Measurements from ENCODE around the gene TAS2R19.

TAS2R19 gene

DNA sequence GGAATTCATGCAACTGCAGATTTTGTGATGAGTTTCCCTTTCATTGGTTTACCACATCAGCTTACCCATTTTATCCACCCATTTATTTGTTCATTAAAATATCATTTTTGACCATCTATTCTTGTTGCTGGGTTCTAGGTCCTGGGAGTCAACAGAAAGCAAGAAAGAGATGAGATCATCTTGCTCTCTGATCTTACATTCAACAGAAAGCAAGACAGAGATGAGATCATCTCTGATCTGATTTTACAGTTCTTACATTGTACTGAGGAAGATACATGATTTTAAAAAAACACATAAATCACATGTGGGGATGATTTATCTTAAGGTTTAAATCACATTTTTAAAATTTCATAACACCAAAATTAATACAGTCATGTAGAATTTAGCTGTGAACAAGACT is 37.4 kb upstream of the TAS2R19 start:
- no peak for TF ChIP-seq GLIS3 (CRISPR knock-in tag; IDR thresholded peaks at IDR 0.05)
- no peak for TF ChIP-seq SNAI2 (CRISPR knock-in tag; IDR thresholded peaks at IDR 0.05)
- TF ChIP-seq, protein P1, sequence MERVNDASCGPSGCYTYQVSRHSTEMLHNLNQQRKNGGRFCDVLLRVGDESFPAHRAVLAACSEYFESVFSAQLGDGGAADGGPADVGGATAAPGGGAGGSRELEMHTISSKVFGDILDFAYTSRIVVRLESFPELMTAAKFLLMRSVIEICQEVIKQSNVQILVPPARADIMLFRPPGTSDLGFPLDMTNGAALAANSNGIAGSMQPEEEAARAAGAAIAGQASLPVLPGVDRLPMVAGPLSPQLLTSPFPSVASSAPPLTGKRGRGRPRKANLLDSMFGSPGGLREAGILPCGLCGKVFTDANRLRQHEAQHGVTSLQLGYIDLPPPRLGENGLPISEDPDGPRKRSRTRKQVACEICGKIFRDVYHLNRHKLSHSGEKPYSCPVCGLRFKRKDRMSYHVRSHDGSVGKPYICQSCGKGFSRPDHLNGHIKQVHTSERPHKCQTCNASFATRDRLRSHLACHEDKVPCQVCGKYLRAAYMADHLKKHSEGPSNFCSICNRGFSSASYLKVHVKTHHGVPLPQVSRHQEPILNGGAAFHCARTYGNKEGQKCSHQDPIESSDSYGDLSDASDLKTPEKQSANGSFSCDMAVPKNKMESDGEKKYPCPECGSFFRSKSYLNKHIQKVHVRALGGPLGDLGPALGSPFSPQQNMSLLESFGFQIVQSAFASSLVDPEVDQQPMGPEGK (CRISPR knock-in tag; IDR thresholded peaks at IDR 0.05; ENCODE audit: borderline replicate concordance): no peak
- TF ChIP-seq, protein P2, sequence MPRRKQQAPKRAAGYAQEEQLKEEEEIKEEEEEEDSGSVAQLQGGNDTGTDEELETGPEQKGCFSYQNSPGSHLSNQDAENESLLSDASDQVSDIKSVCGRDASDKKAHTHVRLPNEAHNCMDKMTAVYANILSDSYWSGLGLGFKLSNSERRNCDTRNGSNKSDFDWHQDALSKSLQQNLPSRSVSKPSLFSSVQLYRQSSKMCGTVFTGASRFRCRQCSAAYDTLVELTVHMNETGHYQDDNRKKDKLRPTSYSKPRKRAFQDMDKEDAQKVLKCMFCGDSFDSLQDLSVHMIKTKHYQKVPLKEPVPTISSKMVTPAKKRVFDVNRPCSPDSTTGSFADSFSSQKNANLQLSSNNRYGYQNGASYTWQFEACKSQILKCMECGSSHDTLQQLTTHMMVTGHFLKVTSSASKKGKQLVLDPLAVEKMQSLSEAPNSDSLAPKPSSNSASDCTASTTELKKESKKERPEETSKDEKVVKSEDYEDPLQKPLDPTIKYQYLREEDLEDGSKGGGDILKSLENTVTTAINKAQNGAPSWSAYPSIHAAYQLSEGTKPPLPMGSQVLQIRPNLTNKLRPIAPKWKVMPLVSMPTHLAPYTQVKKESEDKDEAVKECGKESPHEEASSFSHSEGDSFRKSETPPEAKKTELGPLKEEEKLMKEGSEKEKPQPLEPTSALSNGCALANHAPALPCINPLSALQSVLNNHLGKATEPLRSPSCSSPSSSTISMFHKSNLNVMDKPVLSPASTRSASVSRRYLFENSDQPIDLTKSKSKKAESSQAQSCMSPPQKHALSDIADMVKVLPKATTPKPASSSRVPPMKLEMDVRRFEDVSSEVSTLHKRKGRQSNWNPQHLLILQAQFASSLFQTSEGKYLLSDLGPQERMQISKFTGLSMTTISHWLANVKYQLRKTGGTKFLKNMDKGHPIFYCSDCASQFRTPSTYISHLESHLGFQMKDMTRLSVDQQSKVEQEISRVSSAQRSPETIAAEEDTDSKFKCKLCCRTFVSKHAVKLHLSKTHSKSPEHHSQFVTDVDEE (CRISPR knock-in tag; IDR thresholded peaks at IDR 0.05): no peak
- TF ChIP-seq CSDC2 (CRISPR knock-in tag; IDR thresholded peaks at IDR 0.05): no peak
- TF ChIP-seq, protein P3, sequence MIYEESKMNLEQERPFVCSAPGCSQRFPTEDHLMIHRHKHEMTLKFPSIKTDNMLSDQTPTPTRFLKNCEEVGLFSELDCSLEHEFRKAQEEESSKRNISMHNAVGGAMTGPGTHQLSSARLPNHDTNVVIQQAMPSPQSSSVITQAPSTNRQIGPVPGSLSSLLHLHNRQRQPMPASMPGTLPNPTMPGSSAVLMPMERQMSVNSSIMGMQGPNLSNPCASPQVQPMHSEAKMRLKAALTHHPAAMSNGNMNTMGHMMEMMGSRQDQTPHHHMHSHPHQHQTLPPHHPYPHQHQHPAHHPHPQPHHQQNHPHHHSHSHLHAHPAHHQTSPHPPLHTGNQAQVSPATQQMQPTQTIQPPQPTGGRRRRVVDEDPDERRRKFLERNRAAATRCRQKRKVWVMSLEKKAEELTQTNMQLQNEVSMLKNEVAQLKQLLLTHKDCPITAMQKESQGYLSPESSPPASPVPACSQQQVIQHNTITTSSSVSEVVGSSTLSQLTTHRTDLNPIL (CRISPR knock-in tag; IDR thresholded peaks at IDR 0.05; ENCODE audit: low read depth): peak; percentile 22; the same call in 1 of the 2 replicates
- ATAC-seq: no peak

DNA sequence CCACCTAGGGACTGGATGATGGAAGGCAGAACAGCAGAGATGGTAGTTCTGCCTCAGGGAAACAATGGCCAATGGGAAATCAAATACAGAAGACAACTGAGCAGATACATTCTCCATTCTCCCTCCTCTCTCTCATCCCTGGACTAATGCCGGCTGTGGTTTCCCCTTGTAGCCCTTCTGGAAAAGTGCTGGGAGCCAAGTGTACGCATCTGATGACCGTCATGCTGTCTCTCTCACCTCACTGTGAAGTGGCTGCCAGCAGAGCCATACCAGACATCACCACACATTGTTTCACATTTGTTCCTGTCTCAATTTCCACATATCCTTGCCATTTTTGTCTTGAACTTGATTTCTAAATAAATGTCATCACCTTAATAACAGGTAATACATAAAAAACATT is 36.6 kb upstream of the TAS2R19 start:
- no peak for ATAC-seq
- TF ChIP-seq GLIS3 (CRISPR knock-in tag; IDR thresholded peaks at IDR 0.05) (no peak), TOX (CRISPR knock-in tag; IDR thresholded peaks at IDR 0.05; ENCODE audit: borderline replicate concordance) (no peak), ZFP3 (CRISPR knock-in tag; IDR thresholded peaks at IDR 0.05) (no peak), ISL1 (CRISPR knock-in tag; IDR thresholded peaks at IDR 0.05) (no peak), OSR1 (CRISPR knock-in tag; IDR thresholded peaks at IDR 0.05) (no peak), PPARA (CRISPR knock-in tag; IDR thresholded peaks at IDR 0.05; ENCODE audit: borderline replicate concordance) (no peak), ESRRG (CRISPR knock-in tag; IDR thresholded peaks at IDR 0.05) (no peak), ZNF8 (CRISPR knock-in tag; IDR thresholded peaks at IDR 0.05) (no peak), ZFP30 (CRISPR knock-in tag; IDR thresholded peaks at IDR 0.05) (no peak), BACH2 (CRISPR knock-in tag; IDR thresholded peaks at IDR 0.05; ENCODE audit: borderline replicate concordance) (no peak), ZC3H10 (CRISPR knock-in tag; IDR thresholded peaks at IDR 0.05) (no peak), ARNTL (CRISPR knock-in tag; IDR thresholded peaks at IDR 0.05; ENCODE audit: borderline replicate concordance, low read depth) (no peak)
- TF ChIP-seq, protein P3 (CRISPR knock-in tag; IDR thresholded peaks at IDR 0.05; ENCODE audit: low read depth): no peak
- TF ChIP-seq, protein P4, sequence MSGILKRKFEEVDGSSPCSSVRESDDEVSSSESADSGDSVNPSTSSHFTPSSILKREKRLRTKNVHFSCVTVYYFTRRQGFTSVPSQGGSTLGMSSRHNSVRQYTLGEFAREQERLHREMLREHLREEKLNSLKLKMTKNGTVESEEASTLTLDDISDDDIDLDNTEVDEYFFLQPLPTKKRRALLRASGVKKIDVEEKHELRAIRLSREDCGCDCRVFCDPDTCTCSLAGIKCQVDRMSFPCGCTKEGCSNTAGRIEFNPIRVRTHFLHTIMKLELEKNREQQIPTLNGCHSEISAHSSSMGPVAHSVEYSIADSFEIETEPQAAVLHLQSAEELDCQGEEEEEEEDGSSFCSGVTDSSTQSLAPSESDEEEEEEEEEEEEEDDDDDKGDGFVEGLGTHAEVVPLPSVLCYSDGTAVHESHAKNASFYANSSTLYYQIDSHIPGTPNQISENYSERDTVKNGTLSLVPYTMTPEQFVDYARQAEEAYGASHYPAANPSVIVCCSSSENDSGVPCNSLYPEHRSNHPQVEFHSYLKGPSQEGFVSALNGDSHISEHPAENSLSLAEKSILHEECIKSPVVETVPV (CRISPR knock-in tag; IDR thresholded peaks at IDR 0.05): no peak
- TF ChIP-seq, protein P5, sequence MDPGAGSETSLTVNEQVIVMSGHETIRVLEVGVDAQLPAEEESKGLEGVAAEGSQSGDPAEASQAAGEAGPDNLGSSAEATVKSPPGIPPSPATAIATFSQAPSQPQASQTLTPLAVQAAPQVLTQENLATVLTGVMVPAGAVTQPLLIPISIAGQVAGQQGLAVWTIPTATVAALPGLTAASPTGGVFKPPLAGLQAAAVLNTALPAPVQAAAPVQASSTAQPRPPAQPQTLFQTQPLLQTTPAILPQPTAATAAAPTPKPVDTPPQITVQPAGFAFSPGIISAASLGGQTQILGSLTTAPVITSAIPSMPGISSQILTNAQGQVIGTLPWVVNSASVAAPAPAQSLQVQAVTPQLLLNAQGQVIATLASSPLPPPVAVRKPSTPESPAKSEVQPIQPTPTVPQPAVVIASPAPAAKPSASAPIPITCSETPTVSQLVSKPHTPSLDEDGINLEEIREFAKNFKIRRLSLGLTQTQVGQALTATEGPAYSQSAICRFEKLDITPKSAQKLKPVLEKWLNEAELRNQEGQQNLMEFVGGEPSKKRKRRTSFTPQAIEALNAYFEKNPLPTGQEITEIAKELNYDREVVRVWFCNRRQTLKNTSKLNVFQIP (CRISPR knock-in tag; IDR thresholded peaks at IDR 0.05; ENCODE audit: borderline replicate concordance, low read depth): no peak

DNA sequence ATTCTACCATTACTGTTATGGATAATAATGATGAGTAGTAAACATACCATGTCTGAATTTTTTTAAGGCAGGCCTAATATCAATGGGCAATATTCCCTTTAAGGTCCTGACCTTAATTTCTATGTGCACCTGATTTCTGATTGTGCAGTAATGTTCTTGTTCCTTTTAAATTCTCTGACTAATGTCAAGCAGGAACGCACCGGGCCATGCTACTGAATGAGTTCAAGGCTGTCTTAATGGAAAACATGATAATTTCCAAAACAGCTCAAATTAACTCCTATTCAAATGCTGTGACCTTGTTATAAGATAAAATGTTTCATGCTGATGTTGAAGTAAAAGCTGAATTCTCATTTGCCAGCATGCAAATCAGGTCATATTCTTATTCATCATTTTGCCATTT is 32.9 kb upstream of the TAS2R19 start:
- no peak for ATAC-seq
- TF ChIP-seq ISL1 (CRISPR knock-in tag; IDR thresholded peaks at IDR 0.05): no peak
- TF ChIP-seq, protein P5 (CRISPR knock-in tag; IDR thresholded peaks at IDR 0.05; ENCODE audit: borderline replicate concordance, low read depth): no peak
- TF ChIP-seq RARB (CRISPR knock-in tag; IDR thresholded peaks at IDR 0.05): no peak
- TF ChIP-seq, protein P4 (CRISPR knock-in tag; IDR thresholded peaks at IDR 0.05): no peak
- no peak for TF ChIP-seq ZFP3 (CRISPR knock-in tag; IDR thresholded peaks at IDR 0.05)
- no peak for TF ChIP-seq GLIS3 (CRISPR knock-in tag; IDR thresholded peaks at IDR 0.05)
- TF ChIP-seq PPARA (CRISPR knock-in tag; IDR thresholded peaks at IDR 0.05; ENCODE audit: borderline replicate concordance): no peak
- TF ChIP-seq SNAI2 (CRISPR knock-in tag; IDR thresholded peaks at IDR 0.05): no peak
- TF ChIP-seq OSR1 (CRISPR knock-in tag; IDR thresholded peaks at IDR 0.05): no peak
- no peak for TF ChIP-seq ZNF70 (CRISPR knock-in tag; IDR thresholded peaks at IDR 0.05)
- no peak for TF ChIP-seq ESRRG (CRISPR knock-in tag; IDR thresholded peaks at IDR 0.05)
- no peak for TF ChIP-seq ZFP30 (CRISPR knock-in tag; IDR thresholded peaks at IDR 0.05)
- TF ChIP-seq, protein P1 (CRISPR knock-in tag; IDR thresholded peaks at IDR 0.05; ENCODE audit: borderline replicate concordance): no peak
- TF ChIP-seq TOX (CRISPR knock-in tag; IDR thresholded peaks at IDR 0.05; ENCODE audit: borderline replicate concordance): no peak
- no peak for TF ChIP-seq ZC3H10 (CRISPR knock-in tag; IDR thresholded peaks at IDR 0.05)

Data from SK-N-SH treated with all-trans-retinoic acid at 6 μM for 48 hours (cell line).